GM21526 (cell line): ENCODE measurements around the gene PSMC6.

Experiments used
- ATAC-seq: cut with Tn5 transposase; IDR thresholded peaks from one replicate; pipeline ENCODE4 v1.9.1; 2021; ENCODE audit warnings: moderate library complexity; ENCODE audit not compliant: unreplicated experiment, low FRiP score

PSMC6 gene

DNA sequence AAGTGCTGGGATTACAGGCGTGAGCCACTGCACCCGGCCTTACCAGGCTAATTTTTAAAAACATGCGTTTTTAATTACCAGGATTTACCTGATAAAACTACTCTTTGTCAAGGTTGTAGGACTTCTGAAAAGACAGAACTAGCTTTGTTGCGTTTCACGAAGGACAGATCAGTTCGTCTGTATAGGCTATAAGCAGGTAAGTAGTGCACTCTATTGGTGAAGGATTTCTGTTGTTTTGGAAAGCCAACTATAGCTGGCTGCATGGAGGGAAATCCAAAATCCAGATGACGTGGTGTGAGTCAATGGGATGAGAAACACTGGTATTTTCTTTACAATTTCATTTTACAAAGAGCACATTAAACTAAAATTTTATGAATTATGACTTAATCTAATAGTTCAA is 69.8 kb downstream of the PSMC6 start:
- no peak for ATAC-seq
